Dendritic cell treated with granulocyte-macrophage colony-stimulating factor and Interleukin-4, amounts not matched to agents 40 ng/mL and 50 ng/mL, for 4 days (primary cell): ENCODE data around the gene ELL.

Experiments used
- H3K27ac Mint-ChIP-seq: one replicate; pipeline ENCODE4 v1.8.0; 2022; ENCODE audit warnings: mild to moderate bottlenecking, mixed read lengths
- H3K27me3 Mint-ChIP-seq: one replicate; pipeline ENCODE4 v1.8.0; 2022; ENCODE audit warnings: mild to moderate bottlenecking, mixed read lengths
- H3K36me3 Mint-ChIP-seq: one replicate; pipeline ENCODE4 v1.8.0; 2022; ENCODE audit warnings: low read depth, mixed read lengths
- H3K4me1 Mint-ChIP-seq: one replicate; pipeline ENCODE4 v1.8.0; 2022; ENCODE audit warnings: low read depth, mixed read lengths
- H3K4me3 Mint-ChIP-seq: one replicate; pipeline ENCODE4 v1.8.0; 2022; ENCODE audit warnings: mild to moderate bottlenecking, moderate library complexity, mixed read lengths
- H3K9me3 Mint-ChIP-seq: one replicate; pipeline ENCODE4 v1.8.0; 2022; ENCODE audit warnings: mixed read lengths
- intact Hi-C: fragments of 100-400 bp; cut with micrococcal nuclease; formaldehyde crosslinking; loops from one replicate; pipeline ENCODE4 v1.15.0; 2022

The ELL gene

DNA sequence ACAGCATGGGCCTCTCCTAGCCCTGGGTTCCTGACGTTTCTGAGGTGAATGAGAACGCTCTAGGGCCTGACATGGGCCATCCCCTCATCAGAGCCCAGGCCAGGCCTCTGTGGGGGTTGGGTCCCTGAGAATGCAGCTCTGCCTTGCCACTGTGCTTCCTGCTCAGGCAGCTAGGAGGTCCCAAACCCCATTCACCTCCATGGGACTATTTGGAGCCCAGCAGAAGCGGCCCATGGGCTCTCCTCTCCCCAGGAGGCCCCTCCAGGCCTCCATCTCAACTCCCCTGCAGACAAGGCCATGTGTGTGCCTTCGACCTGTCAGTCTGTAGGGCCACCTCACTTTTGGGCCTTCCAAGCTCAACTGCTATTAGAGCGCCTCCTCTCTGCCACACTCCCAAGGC lies 36.9 kb downstream of the ELL start:
- intact Hi-C loops: loop anchor here (5.0 kb wide), 1 partner anchor 37 kb away; the partner anchor contains the start of gene ELL
- Mint-ChIP-seq H3K27ac (peak overlapping the region; percentile 74), H3K36me3 (peaks cover 64% of the 10 kb centered on the region), H3K27me3 (no peaks in the 10 kb centered on the region), H3K9me3 (no peaks in the 10 kb centered on the region), H3K4me1 (peaks cover 100% of the 10 kb centered on the region), H3K4me3 (no peak overlapping the region)

DNA sequence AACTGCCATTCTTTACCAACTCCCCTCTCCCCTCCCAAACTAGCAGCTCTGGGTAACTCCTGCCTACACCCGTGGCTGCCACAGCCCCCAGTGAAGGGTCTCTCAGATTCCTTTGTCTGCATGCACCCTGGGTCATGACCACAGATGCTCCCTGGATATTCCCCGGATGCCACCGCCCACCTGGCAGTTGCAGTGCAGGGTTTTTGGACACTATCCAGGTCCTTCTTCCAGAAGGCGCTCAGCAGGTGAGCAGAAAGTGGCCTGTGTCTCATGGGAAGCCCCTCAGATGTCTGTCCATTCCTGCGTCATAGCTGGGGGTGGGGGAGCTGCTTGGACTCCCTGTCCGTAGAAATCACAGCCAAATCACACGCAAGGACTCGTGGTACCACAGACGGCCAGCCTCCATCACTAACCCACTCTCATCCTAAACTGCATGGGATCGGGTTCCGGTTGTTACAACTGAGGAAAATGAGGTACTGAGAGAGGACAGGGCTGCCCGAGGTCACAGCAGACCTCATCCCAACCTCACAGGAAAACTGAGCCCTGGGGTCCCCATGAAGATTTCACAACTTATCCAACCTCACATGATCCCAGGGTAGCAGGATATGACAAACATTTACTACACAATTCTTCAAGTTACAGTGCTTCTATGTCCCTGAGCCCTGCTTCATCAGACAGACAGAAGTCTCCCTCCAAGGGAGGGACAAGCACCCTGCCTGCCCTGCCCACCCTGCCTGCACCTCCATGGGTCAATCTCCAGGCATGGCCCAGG lies 38.6 kb downstream of the ELL start:
- Mint-ChIP-seq H3K36me3 (peaks cover 50% of the 10 kb centered on the region), H3K27ac (peak overlapping the region; percentile 98), H3K27me3 (no peaks in the 10 kb centered on the region), H3K4me3 (no peak overlapping the region), H3K9me3 (no peaks in the 10 kb centered on the region), H3K4me1 (peaks cover 99% of the 10 kb centered on the region)
- intact Hi-C loops: no loop called here

GRCh38 chr19:18481505-18482222 lies 40.2 kb downstream of the ELL start:
- no peaks in the 10 kb centered on the region for H3K27me3 Mint-ChIP-seq
- H3K4me1 Mint-ChIP-seq: peaks cover 99% of the 10 kb centered on the region
- H3K36me3 Mint-ChIP-seq: peaks cover 48% of the 10 kb centered on the region
- H3K9me3 Mint-ChIP-seq: no peaks in the 10 kb centered on the region
- intact Hi-C loops: no loop called here
- H3K27ac Mint-ChIP-seq: peak overlapping the region; percentile 98
- H3K4me3 Mint-ChIP-seq: no peak overlapping the region

GRCh38 chr19:18480006-18480691 lies 41.7 kb downstream of the ELL start:
- peaks cover 61% of the 10 kb centered on the region for H3K36me3 Mint-ChIP-seq
- H3K27me3 Mint-ChIP-seq: no peaks in the 10 kb centered on the region
- intact Hi-C loops: no loop called here
- H3K4me1 Mint-ChIP-seq: peaks cover 97% of the 10 kb centered on the region
- no peaks in the 10 kb centered on the region for H3K9me3 Mint-ChIP-seq
- peak overlapping the region; percentile 65 for H3K4me3 Mint-ChIP-seq
- peak overlapping the region; percentile 98 for H3K27ac Mint-ChIP-seq

DNA sequence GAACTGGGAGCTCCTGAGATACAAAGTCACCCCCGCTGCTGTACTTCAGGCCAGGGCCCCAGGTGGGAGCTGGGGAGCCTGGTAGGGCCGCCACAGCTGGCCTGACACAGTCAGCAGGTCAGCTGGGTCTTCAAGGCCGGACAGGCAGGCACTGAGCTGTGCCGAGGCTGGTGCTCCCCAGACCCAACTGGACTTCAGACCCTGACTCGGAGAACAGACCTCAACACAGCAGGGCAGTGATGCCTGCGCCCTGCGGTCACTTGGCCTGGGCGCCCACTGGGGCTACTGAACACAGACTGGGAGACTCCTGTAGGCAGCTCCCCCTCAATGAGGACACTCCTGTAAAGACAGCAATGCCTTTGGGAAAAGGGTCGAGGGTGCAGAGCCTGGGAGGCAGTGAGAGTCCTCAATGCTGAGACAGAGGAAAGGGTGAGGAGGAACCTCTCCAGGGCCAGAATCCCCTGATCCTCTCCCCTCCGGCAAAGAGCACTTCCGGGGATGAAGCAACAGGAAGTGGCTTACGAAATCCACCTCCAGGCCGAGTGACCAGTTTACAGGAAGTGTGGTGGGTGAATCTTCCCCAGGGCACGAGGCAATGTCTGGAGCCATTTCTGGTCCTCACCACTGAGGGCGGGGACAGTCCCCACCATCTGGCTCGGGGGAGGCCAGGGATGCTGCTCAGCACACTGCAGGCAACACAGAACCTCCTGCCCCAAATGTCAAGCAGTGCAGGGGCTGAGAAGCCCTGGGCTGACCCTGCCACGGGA lies 43.1 kb downstream of the ELL start:
- intact Hi-C loops: loop anchor here (5.0 kb wide), 1 partner anchor 94 kb away; the partner anchor contains the start of gene UBA52

GRCh38 chr19:18477974-18478373 lies 43.9 kb downstream of the ELL start:
- Mint-ChIP-seq H3K4me3 (peak overlapping the region; percentile 53), H3K27me3 (no peaks in the 10 kb centered on the region), H3K27ac (peak overlapping the region; percentile 98), H3K9me3 (no peaks in the 10 kb centered on the region), H3K36me3 (peaks cover 72% of the 10 kb centered on the region), H3K4me1 (peaks cover 97% of the 10 kb centered on the region)
- intact Hi-C loops: loop anchor here (5.0 kb wide), 1 partner anchor 94 kb away; the partner anchor contains the start of gene UBA52

More for the DNA sequence above, 43.1 kb downstream of the ELL start:
- Mint-ChIP-seq H3K36me3 (peaks cover 71% of the 10 kb centered on the region), H3K9me3 (no peaks in the 10 kb centered on the region), H3K4me1 (peaks cover 97% of the 10 kb centered on the region), H3K4me3 (peak overlapping the region; percentile 69), H3K27ac (peak overlapping the region; percentile 98), H3K27me3 (no peaks in the 10 kb centered on the region)

- H3K4me1 Mint-ChIP-seq: peaks cover 92% of the 10 kb centered on the region
- intact Hi-C loops: loop anchor here (5.0 kb wide), 1 partner anchor 95 kb away; the partner anchor contains the start of gene UBA52
- H3K27me3 Mint-ChIP-seq: no peaks in the 10 kb centered on the region
- H3K4me3 Mint-ChIP-seq: peak overlapping the region; percentile 53
- H3K9me3 Mint-ChIP-seq: no peaks in the 10 kb centered on the region
- H3K27ac Mint-ChIP-seq: peak overlapping the region; percentile 98
- peaks cover 72% of the 10 kb centered on the region for H3K36me3 Mint-ChIP-seq
These were observed 44.7 kb downstream of the ELL start for GRCh38 chr19:18477042-18477779.

- peak overlapping the region; percentile 98 for H3K27ac Mint-ChIP-seq
- peaks cover 76% of the 10 kb centered on the region for H3K36me3 Mint-ChIP-seq
- peaks cover 86% of the 10 kb centered on the region for H3K4me1 Mint-ChIP-seq
- intact Hi-C loops: loop anchor here (5.0 kb wide), 1 partner anchor 96 kb away; the partner anchor contains the start of gene UBA52
- peak overlapping the region; percentile 53 for H3K4me3 Mint-ChIP-seq
- H3K27me3 Mint-ChIP-seq: no peaks in the 10 kb centered on the region
- no peaks in the 10 kb centered on the region for H3K9me3 Mint-ChIP-seq
These were observed 45.3 kb downstream of the ELL start for GRCh38 chr19:18476507-18477041.

- intact Hi-C loops: loop anchor here (5.0 kb wide), 1 partner anchor 96 kb away; the partner anchor contains the start of gene UBA52
- Mint-ChIP-seq H3K36me3 (peaks cover 77% of the 10 kb centered on the region), H3K4me1 (peaks cover 80% of the 10 kb centered on the region), H3K4me3 (peak overlapping the region; percentile 49), H3K27me3 (no peaks in the 10 kb centered on the region), H3K27ac (peak overlapping the region; percentile 61), H3K9me3 (no peaks in the 10 kb centered on the region)
These were observed 46.0 kb downstream of the ELL start for GRCh38 chr19:18475762-18476331.

DNA sequence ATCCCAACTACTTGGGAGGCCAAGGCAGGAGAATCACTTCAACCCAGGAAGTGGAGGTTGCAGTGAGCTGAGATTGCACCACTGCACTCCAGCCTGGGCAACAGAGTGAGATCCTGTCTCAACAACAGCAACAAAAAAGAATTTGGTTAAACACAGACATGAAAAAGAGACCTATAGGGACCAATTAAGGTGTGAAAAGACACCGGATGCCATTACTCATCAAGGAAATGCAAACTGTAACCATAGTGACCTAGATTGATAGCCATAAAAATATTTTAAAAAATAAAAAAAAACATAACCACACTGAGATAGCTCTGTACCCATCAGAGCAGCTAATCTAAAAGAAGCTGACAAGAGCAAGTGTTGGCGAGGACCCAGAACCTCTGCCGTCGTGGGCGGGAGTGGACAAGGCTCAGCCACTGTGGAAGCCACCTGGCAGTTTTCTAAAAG lies 46.8 kb downstream of the ELL start:
- H3K27ac Mint-ChIP-seq: no peak overlapping the region
- H3K4me3 Mint-ChIP-seq: no peak overlapping the region
- no peaks in the 10 kb centered on the region for H3K9me3 Mint-ChIP-seq
- H3K36me3 Mint-ChIP-seq: peaks cover 80% of the 10 kb centered on the region
- H3K4me1 Mint-ChIP-seq: peaks cover 80% of the 10 kb centered on the region
- H3K27me3 Mint-ChIP-seq: no peaks in the 10 kb centered on the region
- intact Hi-C loops: loop anchor here (5.0 kb wide), 1 partner anchor 97 kb away; the partner anchor contains the start of gene UBA52

DNA sequence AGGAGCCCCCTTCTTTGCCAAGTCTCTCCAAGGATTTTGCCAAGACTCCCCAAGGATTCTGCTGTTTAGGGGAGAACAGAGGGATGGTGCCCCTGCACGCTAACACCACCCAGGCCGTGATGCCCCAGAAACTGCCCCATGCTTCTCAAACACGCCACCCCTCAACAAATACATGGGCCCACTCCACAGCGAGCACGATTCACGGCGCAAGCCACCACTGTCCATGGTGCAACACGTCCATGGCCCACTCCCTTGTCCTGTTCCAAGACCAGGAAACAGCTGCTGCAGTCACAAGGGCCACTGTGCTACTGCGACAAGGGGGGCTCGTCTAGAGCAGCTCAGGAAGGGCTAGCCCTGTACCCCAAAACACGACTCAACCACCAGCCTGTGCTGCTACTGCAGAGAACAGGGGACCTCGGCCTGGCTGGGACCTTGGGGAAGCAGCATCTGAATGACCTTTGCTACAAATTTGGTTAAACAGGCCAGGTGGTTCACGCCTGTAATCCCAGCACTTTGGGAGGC lies 47.4 kb downstream of the ELL start:
- peaks cover 80% of the 10 kb centered on the region for H3K4me1 Mint-ChIP-seq
- no peaks in the 10 kb centered on the region for H3K9me3 Mint-ChIP-seq
- intact Hi-C loops: no loop called here
- H3K27ac Mint-ChIP-seq: no peak overlapping the region
- peaks cover 84% of the 10 kb centered on the region for H3K36me3 Mint-ChIP-seq
- no peaks in the 10 kb centered on the region for H3K27me3 Mint-ChIP-seq
- no peak overlapping the region for H3K4me3 Mint-ChIP-seq

GRCh38 chr19:18473706-18474087 lies 48.2 kb downstream of the ELL start:
- Mint-ChIP-seq H3K4me3 (no peak overlapping the region), H3K4me1 (peaks cover 79% of the 10 kb centered on the region), H3K27me3 (no peaks in the 10 kb centered on the region), H3K27ac (peak overlapping the region; percentile 22), H3K9me3 (no peaks in the 10 kb centered on the region), H3K36me3 (peaks cover 91% of the 10 kb centered on the region)
- intact Hi-C loops: no loop called here
